B cell (primary cell): Measurements from ENCODE around the gene ZNF771. TPM values are rescaled to one million over a fixed set of nuclear protein-coding genes. Genes with fewer than 3 reads are reported as not detected.

Experiments used
- ATAC-seq: fragments of 200-7000 bp; cut with Tn5 transposase; one replicate; pipeline ENCODE4 v1.10.0; 2021; ENCODE audit warnings: low read depth, mild to moderate bottlenecking, moderate number of reproducible peaks, moderate library complexity
- CTCF ChIA-PET: fragments of 350-600 bp; sonication (Branson Sonifier 250); formaldehyde crosslinking; loops from one replicate; lab custom pipeline; 2021; ENCODE audit warnings: antibody characterized with exemption, inconsistent platforms; lab: Charles Lee
- POLR2A ChIA-PET: fragments of 350-600 bp; sonication (Branson Sonifier 250); formaldehyde crosslinking; loops from one replicate; lab custom pipeline; 2021; ENCODE audit warnings: antibody characterized with exemption; lab: Charles Lee
- DNase-seq: peaks from one replicate; pipeline ENCODE4 v3.0.0; 2013
- H2AFZ ChIP-seq: 2 replicates; pipeline ENCODE4 v1.6.1; 2012; ENCODE audit warnings: mild to moderate bottlenecking, low read depth, low read length; ENCODE audit not compliant: insufficient read depth, poor library complexity, severe bottlenecking
- H3K27ac ChIP-seq, 2 donors: 1 replicate in 1 of 2; 2 replicates in 1 of 2; pipeline ENCODE4 v1.5.1; 2012 to 2013; ENCODE audit warnings: low read length in 2 of 2, mild to moderate bottlenecking in 2 of 2, moderate library complexity in 1 of 2
- H3K27me3 ChIP-seq, 4 experiments: fragments of 200-600 bp in 1 of 4; sonication (generic) in 1 of 4; replicated peaks in 1 of 4; 1 replicate in 2 of 4; 2 replicates in 2 of 4; pipeline versions ENCODE4 v1.6.1 to v1.7.0; 2013 to 2016; ENCODE audit warnings: low read length in 3 of 4, mild to moderate bottlenecking in 2 of 4, mixed read lengths in 1 of 4, moderate library complexity in 1 of 4; ENCODE audit not compliant: insufficient read depth in 4 of 4, control insufficient read depth in 3 of 4; ENCODE audit errors: control extremely low read depth in 1 of 4
- H3K36me3 ChIP-seq, 2 experiments: replicated peaks in 1 of 2; 1 replicate in 1 of 2; 2 replicates in 1 of 2; pipeline versions ENCODE4 v1.6.1 to v1.7.1; 2013; ENCODE audit warnings: low read length in 1 of 2; ENCODE audit not compliant: insufficient read depth in 2 of 2, control insufficient read depth in 1 of 2; ENCODE audit errors: control extremely low read depth in 1 of 2, extremely low read depth in 1 of 2
- H3K4me1 ChIP-seq, 2 donors: fragments of 200-600 bp in 1 of 2; sonication (generic) in 1 of 2; 1 replicate in 1 of 2; 2 replicates in 1 of 2; pipeline versions ENCODE4 v1.5.1 to v1.6.1; 2013 to 2017; ENCODE audit warnings: low read length in 2 of 2; ENCODE audit not compliant: control insufficient read depth in 2 of 2, insufficient read depth in 2 of 2
- H3K4me2 ChIP-seq: replicated peaks from 2 replicates; pipeline ENCODE3; 2012; ENCODE audit warnings: mild to moderate bottlenecking, low read depth, low read length; ENCODE audit not compliant: poor library complexity, severe bottlenecking
- H3K4me3 ChIP-seq, 5 experiments: fragments of 200-600 bp in 1 of 5; sonication (generic) in 1 of 5; 1 replicate in 3 of 5; 2 replicates in 2 of 5; pipeline versions ENCODE4 v1.5.1 to v1.7.0; 2011 to 2016; ENCODE audit warnings: low read length in 4 of 5, mild to moderate bottlenecking in 4 of 5, low read depth in 2 of 5, control low read depth in 1 of 5, moderate library complexity in 1 of 5; ENCODE audit not compliant: insufficient read depth in 1 of 5; ENCODE audit errors: control extremely low read depth in 1 of 5, extremely low read depth in 1 of 5
- H3K79me2 ChIP-seq: fragments of 200-600 bp; sonication (generic); one replicate; pipeline ENCODE4 v1.6.0; 2016; ENCODE audit warnings: low read length; ENCODE audit not compliant: control insufficient read depth, insufficient read depth
- H3K9ac ChIP-seq: fragments of 200-600 bp; sonication (generic); 2 replicates; pipeline ENCODE4 v1.6.1; 2017; ENCODE audit warnings: mild to moderate bottlenecking, low read length, moderate library complexity
- H3K9me3 ChIP-seq, 3 donors: one replicate each; pipeline versions ENCODE4 v1.6.1 to v1.7.1; 2013; ENCODE audit warnings: low read length in 2 of 3; ENCODE audit not compliant: control insufficient read depth in 2 of 3, insufficient read depth in 1 of 3; ENCODE audit errors: control extremely low read depth in 1 of 3
- H4K20me1 ChIP-seq: 2 replicates; pipeline ENCODE4 v1.6.0; 2012; ENCODE audit warnings: mild to moderate bottlenecking, low read length; ENCODE audit not compliant: insufficient read depth, control insufficient read depth, poor library complexity, severe bottlenecking
- H3K27ac Mint-ChIP-seq: one replicate; pipeline ENCODE4 v1.8.0; 2021; ENCODE audit warnings: mixed read lengths
- H3K27me3 Mint-ChIP-seq: one replicate; pipeline ENCODE4 v1.8.0; 2021; ENCODE audit warnings: mixed read lengths
- H3K4me1 Mint-ChIP-seq: one replicate; pipeline ENCODE4 v1.8.0; 2021; ENCODE audit warnings: mixed read lengths
- H3K4me3 Mint-ChIP-seq: one replicate; pipeline ENCODE4 v1.8.0; 2021; ENCODE audit warnings: mixed read lengths
- H3K9me3 Mint-ChIP-seq: one replicate; pipeline ENCODE4 v1.8.0; 2022; ENCODE audit warnings: mixed read lengths; ENCODE audit not compliant: insufficient read depth
- CTCF ChIP-seq: fragments of 200-600 bp; IDR thresholded peaks from one replicate; pipeline ENCODE4 v1.8.0; 2022; ENCODE audit warnings: antibody characterized with exemption, mild to moderate bottlenecking
- EZH2 ChIP-seq: IDR thresholded peaks from 2 replicates; pipeline ENCODE4 v1.6.1; 2012; ENCODE audit warnings: borderline replicate concordance, low read depth, mild to moderate bottlenecking, moderate library complexity, low read length; ENCODE audit not compliant: insufficient read depth, poor library complexity, severe bottlenecking
- WGBS: methylation state at CpG from one replicate; pipeline ENCODE4 v1.1.5; 2013; ENCODE audit warnings: missing lambda C conversion rate; ENCODE audit not compliant: insufficient coverage; 5-methylcytosine and 5-hydroxymethylcytosine counted together
- intact Hi-C: fragments of 100-400 bp; cut with micrococcal nuclease; formaldehyde crosslinking; loops from one replicate; pipeline ENCODE4 v1.10.0; 2022
- polyA plus RNA-seq: library from polyadenylated mRNA; depleted of rRNA; stranded (reverse); fragments of >200 nt; gene quantifications from 2 replicates; pipeline ENCODE4 v1.2.3, GENCODE V29; 2012
- total RNA-seq, 2 donors: library from RNA; stranded (reverse); fragments of 120-200 nt in 1 of 2; gene quantifications; 1 replicate in 1 of 2; 2 replicates in 1 of 2; pipeline versions ENCODE4 v1.2.3 to v1.2.4, GENCODE V29; 2013 to 2022

The ZNF771 gene
- total and polyA plus RNA-seq, 2 donors (not counting 1 experiment from before 2014, with no cell fraction given): 4.1 to 6.6 TPM

GRCh38 chr16:30413112-30413806 lies 5.9 kb downstream of the ZNF771 start:
- POLR2A ChIA-PET: no interaction called here
- WGBS: 92% methylated on average over 4 of the region's 6 CpGs
- no peak overlapping the region for H3K4me3 Mint-ChIP-seq

More at GRCh38 chr16:30413112-30413806, 5.9 kb downstream of the ZNF771 start:
- Histone ChIP-seq H3K9me3 (no peaks in the 10 kb centered on the region), H3K36me3 (peaks cover 0 to 7% of the 10 kb centered on the region in 2 experiments), H3K4me2 (no peak overlapping the region), H2AFZ (no peak overlapping the region), H3K27me3 (no peaks in the 10 kb centered on the region), H4K20me1 (no peaks in the 10 kb centered on the region), H3K4me1 (peaks cover 13 to 21% of the 10 kb centered on the region in 2 donors), H3K27ac (no peak overlapping the region), H3K4me3 (no peak overlapping the region), H3K9ac (no peak overlapping the region), H3K79me2 (peaks cover 21% of the 10 kb centered on the region)
- no peak overlapping the region for H3K27ac Mint-ChIP-seq
- intact Hi-C loops: no loop called here
- H3K9me3 Mint-ChIP-seq: no peaks in the 10 kb centered on the region
- no peak for ATAC-seq
- H3K4me1 Mint-ChIP-seq: peaks cover 17% of the 10 kb centered on the region
- TF ChIP-seq CTCF: no peak
- no peak for TF ChIP-seq EZH2
- H3K27me3 Mint-ChIP-seq: no peaks in the 10 kb centered on the region
- CTCF ChIA-PET: interaction anchor here (1.2 to 1.3 kb wide), 2 partner anchors 17 to 185 kb away, joined by 4 to 5 read pairs; partner anchors contain the start of gene DCTPP1
- no peak for DNase-seq
